AG04450 (cell line): ENCODE results near the gene JAK1. TPM values are rescaled to one million over a fixed set of nuclear protein-coding genes. Genes with fewer than 3 reads are reported as not detected.

Experiments
- CTCF ChIA-PET: fragments of 300-600, 350-600 bp; formaldehyde crosslinking; extraction: SDS; loops from one replicate; lab custom pipeline; 2022; ENCODE audit warnings: antibody characterized with exemption, inconsistent platforms; lab: Charles Lee
- POLR2A ChIA-PET: fragments of 350-600 bp; formaldehyde crosslinking; extraction: SDS; loops from one replicate; lab custom pipeline; 2021; ENCODE audit warnings: antibody characterized with exemption, inconsistent platforms; lab: Yijun Ruan, JAX
- DNase-seq: peaks from one replicate; pipeline ENCODE4 v3.0.0-alpha.2; 2011; ENCODE audit warnings: low read depth, low spot score
- H3K27ac ChIP-seq: one replicate; pipeline ENCODE4 v1.5.1; 2012; ENCODE audit warnings: low read depth, low read length, control low read depth
- H3K27me3 ChIP-seq: one replicate; pipeline ENCODE4 v1.6.0; 2012; ENCODE audit warnings: low read length; ENCODE audit not compliant: control insufficient read depth, insufficient read depth
- H3K4me3 ChIP-seq: 2 replicates; pipeline ENCODE4 v1.5.1; 2011; ENCODE audit warnings: mild to moderate bottlenecking, low read depth, low read length, control low read depth
- H3K9me3 ChIP-seq: 2 replicates; pipeline ENCODE4 v1.5.1; 2012; ENCODE audit warnings: low read length; ENCODE audit not compliant: control insufficient read depth, insufficient read depth
- polyA plus RNA-seq: library from polyadenylated mRNA; depleted of rRNA; stranded (reverse); fragments of >200 nt; gene quantifications from 2 replicates; pipeline ENCODE4 v1.2.3, GENCODE V29; 2011
- TF ChIP-seq, protein P1 (sequence below): IDR thresholded peaks from 2 replicates; pipeline ENCODE4 v1.5.1; 2011; ENCODE audit warnings: low read depth, low read length, control low read depth, inconsistent platforms

JAK1 gene
- polyA plus RNA-seq, 1 experiment: 141 TPM

DNA sequence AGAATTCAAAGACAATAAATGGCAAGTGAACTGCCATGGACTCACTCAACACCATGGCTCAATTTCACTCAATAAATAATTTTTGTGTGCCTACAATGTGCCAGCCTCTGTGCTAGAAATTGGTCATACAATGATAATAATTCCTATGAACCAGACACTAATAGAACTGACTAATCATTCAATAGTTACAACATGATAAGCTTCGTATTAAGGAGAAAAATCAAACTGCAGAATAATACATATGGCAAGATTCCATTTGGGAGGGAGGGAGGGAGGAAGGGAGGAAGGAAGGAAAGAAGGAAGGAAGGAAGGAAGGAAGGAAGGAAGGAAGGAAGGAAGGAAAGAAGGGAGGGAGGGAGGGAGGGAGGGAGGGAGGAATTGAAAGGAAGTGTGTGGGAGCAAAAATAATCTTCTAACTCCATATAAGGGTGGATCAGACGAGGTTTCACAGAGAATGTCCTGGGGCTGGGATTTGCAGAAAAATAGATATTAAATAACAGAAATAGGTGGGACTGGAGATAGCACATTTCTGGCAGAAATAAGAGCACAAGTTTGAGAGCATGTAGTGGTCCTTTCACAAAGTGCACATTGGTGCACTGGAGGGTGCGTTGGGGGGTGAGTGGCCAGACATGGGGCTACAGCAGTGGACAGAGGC, 52.9 kb downstream of the JAK1 start:
- TF ChIP-seq, protein P1, sequence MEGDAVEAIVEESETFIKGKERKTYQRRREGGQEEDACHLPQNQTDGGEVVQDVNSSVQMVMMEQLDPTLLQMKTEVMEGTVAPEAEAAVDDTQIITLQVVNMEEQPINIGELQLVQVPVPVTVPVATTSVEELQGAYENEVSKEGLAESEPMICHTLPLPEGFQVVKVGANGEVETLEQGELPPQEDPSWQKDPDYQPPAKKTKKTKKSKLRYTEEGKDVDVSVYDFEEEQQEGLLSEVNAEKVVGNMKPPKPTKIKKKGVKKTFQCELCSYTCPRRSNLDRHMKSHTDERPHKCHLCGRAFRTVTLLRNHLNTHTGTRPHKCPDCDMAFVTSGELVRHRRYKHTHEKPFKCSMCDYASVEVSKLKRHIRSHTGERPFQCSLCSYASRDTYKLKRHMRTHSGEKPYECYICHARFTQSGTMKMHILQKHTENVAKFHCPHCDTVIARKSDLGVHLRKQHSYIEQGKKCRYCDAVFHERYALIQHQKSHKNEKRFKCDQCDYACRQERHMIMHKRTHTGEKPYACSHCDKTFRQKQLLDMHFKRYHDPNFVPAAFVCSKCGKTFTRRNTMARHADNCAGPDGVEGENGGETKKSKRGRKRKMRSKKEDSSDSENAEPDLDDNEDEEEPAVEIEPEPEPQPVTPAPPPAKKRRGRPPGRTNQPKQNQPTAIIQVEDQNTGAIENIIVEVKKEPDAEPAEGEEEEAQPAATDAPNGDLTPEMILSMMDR: no peak
- Histone ChIP-seq H3K9me3 (no peaks in the 10 kb centered on the region), H3K27ac (no peak overlapping the region), H3K4me3 (no peak overlapping the region), H3K27me3 (no peaks in the 10 kb centered on the region)
- ChIA-PET CTCF (no interaction called here), POLR2A (no interaction called here)
- no peak for DNase-seq

DNA sequence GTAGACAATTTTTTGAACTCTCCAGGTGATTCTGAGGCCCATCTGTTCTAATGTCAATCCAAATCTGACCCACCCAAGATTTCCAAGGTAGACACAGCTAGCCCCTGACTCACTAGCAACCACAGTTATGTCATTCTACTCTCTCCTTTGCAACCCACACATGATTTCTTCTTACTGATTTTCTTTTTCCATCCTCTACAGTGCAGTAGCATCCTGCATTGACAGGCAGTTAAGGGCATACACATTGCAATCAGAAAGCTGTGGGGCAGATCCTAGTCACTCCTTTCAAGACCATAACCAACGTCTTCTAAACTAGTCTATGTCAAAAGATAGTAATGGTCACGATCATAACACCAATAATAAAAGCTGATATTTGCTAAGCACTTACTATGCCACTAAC, 54.2 kb downstream of the JAK1 start:
- Histone ChIP-seq H3K27me3 (no peaks in the 10 kb centered on the region), H3K27ac (no peak overlapping the region), H3K9me3 (no peaks in the 10 kb centered on the region), H3K4me3 (no peak overlapping the region)
- TF ChIP-seq, protein P1: no peak
- ChIA-PET CTCF (no interaction called here), POLR2A (no interaction called here)
- DNase-seq: no peak

DNA sequence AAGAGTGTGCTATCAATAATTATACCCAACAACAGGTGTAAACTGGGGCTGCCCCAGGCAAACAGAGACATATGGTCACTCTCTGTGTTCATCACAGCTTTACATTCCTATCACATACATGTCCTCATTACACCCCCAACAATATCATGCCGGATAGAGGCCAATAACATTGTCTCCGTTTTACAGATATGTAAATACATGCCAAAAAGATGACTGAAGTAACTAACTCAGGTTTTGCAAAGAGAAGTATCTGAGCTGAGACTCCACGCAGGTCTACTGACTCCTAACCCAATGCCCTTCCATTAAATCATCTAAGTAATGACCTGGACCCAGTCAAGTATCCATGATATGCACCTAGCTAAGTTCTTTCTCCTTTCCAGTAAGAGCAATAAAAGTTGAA, 55.0 kb downstream of the JAK1 start:
- Histone ChIP-seq H3K9me3 (no peaks in the 10 kb centered on the region), H3K27me3 (no peaks in the 10 kb centered on the region), H3K27ac (no peak overlapping the region), H3K4me3 (no peak overlapping the region)
- ChIA-PET CTCF (no interaction called here), POLR2A (no interaction called here)
- TF ChIP-seq, protein P1: no peak
- DNase-seq: no peak

DNA sequence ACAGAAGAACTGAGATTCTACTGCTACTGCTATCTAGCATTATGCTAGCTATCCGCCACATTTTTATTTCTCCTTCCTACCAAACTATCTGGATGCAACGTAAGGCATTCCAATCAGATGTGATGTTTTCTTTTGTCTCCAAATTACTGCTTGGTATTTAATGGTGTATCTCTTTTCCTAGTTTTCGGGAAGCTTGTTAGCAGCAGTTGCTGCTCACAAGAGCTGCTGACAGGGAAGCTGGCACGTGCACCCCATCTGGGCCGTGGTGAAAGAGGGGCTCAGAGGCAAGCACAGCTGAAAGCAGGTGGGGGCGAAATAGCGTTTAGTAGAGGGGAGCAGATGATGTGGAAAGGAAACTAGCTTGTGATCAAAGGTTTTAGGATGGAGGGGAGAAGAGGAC, 57.3 kb downstream of the JAK1 start:
- no peaks in the 10 kb centered on the region for H3K9me3 ChIP-seq
- no peaks in the 10 kb centered on the region for H3K27me3 ChIP-seq
- H3K4me3 ChIP-seq: no peak overlapping the region
- H3K27ac ChIP-seq: no peak overlapping the region
- CTCF ChIA-PET: no interaction called here
- POLR2A ChIA-PET: no interaction called here
- TF ChIP-seq, protein P1: no peak
- no peak for DNase-seq

DNA sequence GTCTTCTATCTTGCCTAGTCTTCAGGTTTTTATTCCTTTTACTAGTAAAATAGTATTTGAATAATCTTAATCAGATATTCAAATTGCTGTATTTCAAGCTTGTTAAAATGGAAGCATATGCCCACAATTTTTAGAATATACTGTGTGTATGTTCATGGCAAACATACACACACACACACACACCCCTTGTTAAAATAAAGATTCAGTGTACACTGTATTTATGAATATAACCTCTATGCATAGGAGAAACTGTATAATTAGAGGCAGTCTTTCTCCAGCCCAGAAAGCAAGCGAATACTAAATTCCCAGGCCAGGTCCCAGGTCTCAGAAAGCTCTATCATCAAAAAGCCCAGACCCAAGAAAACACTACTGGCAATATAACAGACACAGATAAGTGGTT, 57.8 kb downstream of the JAK1 start:
- ChIA-PET CTCF (no interaction called here), POLR2A (no interaction called here)
- Histone ChIP-seq H3K27ac (no peak overlapping the region), H3K27me3 (no peaks in the 10 kb centered on the region), H3K4me3 (no peak overlapping the region), H3K9me3 (no peaks in the 10 kb centered on the region)
- TF ChIP-seq, protein P1: no peak
- no peak for DNase-seq
